SH-SY5Y (cell line): ENCODE results near the gene GALNT18.

Experiments used
- GATA2 ChIP-seq: IDR thresholded peaks from 2 replicates; pipeline ENCODE4 v1.6.1; 2011; ENCODE audit warnings: mild to moderate bottlenecking, low read depth, low read length
- GATA3 ChIP-seq: IDR thresholded peaks from 2 replicates; pipeline ENCODE4 v1.6.1; 2011; ENCODE audit warnings: low read depth, mild to moderate bottlenecking, low read length, moderate library complexity

GRCh38 chr11:11432621-11433319 is 189.0 kb downstream of the GALNT18 start:
- no peak for TF ChIP-seq GATA2
- TF ChIP-seq GATA3 = no peak
